Subcutaneous abdominal adipose tissue (tissue), 5 donors: Measurements from ENCODE around the gene THOC1.
"Not testable (repeated sequence)": the region's sequence is repeated elsewhere in the genome, so short reads cannot be mapped to it uniquely, and the experiment has no call there.

Experiments
- H3K27ac ChIP-seq: one replicate; pipeline ENCODE4 v1.7.0; 2013; ENCODE audit warnings: low read depth, mild to moderate bottlenecking, inconsistent platforms, low read length, moderate library complexity
- H3K27me3 ChIP-seq, 5 donors: one replicate each; pipeline ENCODE4 v1.7.0; 2013; ENCODE audit warnings: low read length in 5 of 5, inconsistent platforms in 1 of 5; ENCODE audit not compliant: control insufficient read depth in 5 of 5, insufficient read depth in 4 of 5
- H3K36me3 ChIP-seq, 5 donors: one replicate each; pipeline ENCODE4 v1.7.0; 2013; ENCODE audit warnings: low read length in 5 of 5; ENCODE audit not compliant: control insufficient read depth in 5 of 5, insufficient read depth in 5 of 5
- H3K4me1 ChIP-seq, 5 donors: one replicate each; pipeline ENCODE4 v1.7.0; 2013; ENCODE audit warnings: low read length in 5 of 5, mild to moderate bottlenecking in 3 of 5, moderate library complexity in 1 of 5; ENCODE audit not compliant: control insufficient read depth in 5 of 5, insufficient read depth in 5 of 5
- H3K4me3 ChIP-seq, 5 donors: one replicate each; pipeline ENCODE4 v1.7.0; 2013; ENCODE audit warnings: low read length in 5 of 5, low read depth in 1 of 5
- H3K9ac ChIP-seq, 5 donors: one replicate each; pipeline ENCODE4 v1.7.0; 2013; ENCODE audit warnings: low read length in 5 of 5, mild to moderate bottlenecking in 4 of 5, moderate library complexity in 3 of 5
- H3K9me3 ChIP-seq, 5 donors: one replicate each; pipeline ENCODE4 v1.7.0; 2013; ENCODE audit warnings: low read length in 5 of 5; ENCODE audit not compliant: control insufficient read depth in 5 of 5
- donor health status: healthy.
- donor health status: healthy.
- donor health status: healthy.
- donor health status: healthy.
- donor health status: healthy.

The THOC1 gene

GRCh38 chr18:303011-303410, 35.2 kb upstream of the THOC1 start:
- no peaks in the 10 kb centered on the region for H3K9me3 ChIP-seq
- H3K36me3 ChIP-seq = no peaks in the 10 kb centered on the region
- no peak overlapping the region for H3K9ac ChIP-seq
- peaks cover 0 to 2% (median 0%) of the 10 kb centered on the region in 5 donors for H3K4me1 ChIP-seq
- no peak overlapping the region for H3K27ac ChIP-seq
- H3K27me3 ChIP-seq = peaks cover 0 to 5% (median 0%) of the 10 kb centered on the region in 5 donors
- H3K4me3 ChIP-seq = no peak overlapping the region

GRCh38 chr18:302097-302496, 34.2 kb upstream of the THOC1 start:
- Histone ChIP-seq H3K9me3 (no peaks in the 10 kb centered on the region), H3K36me3 (no peaks in the 10 kb centered on the region), H3K27me3 (peaks cover 0 to 5% (median 0%) of the 10 kb centered on the region in 5 donors), H3K9ac (no peak overlapping the region), H3K4me3 (no peak overlapping the region), H3K4me1 (peaks cover 0 to 2% (median 0%) of the 10 kb centered on the region in 5 donors), H3K27ac (no peak overlapping the region)

GRCh38 chr18:297936-298335, 30.1 kb upstream of the THOC1 start:
- Histone ChIP-seq H3K27me3 (no peaks in the 10 kb centered on the region), H3K27ac (no peak overlapping the region), H3K4me1 (peaks cover 0 to 2% (median 0%) of the 10 kb centered on the region in 5 donors), H3K9me3 (no peaks in the 10 kb centered on the region), H3K4me3 (no peak overlapping the region), H3K9ac (no peak overlapping the region), H3K36me3 (no peaks in the 10 kb centered on the region)

DNA sequence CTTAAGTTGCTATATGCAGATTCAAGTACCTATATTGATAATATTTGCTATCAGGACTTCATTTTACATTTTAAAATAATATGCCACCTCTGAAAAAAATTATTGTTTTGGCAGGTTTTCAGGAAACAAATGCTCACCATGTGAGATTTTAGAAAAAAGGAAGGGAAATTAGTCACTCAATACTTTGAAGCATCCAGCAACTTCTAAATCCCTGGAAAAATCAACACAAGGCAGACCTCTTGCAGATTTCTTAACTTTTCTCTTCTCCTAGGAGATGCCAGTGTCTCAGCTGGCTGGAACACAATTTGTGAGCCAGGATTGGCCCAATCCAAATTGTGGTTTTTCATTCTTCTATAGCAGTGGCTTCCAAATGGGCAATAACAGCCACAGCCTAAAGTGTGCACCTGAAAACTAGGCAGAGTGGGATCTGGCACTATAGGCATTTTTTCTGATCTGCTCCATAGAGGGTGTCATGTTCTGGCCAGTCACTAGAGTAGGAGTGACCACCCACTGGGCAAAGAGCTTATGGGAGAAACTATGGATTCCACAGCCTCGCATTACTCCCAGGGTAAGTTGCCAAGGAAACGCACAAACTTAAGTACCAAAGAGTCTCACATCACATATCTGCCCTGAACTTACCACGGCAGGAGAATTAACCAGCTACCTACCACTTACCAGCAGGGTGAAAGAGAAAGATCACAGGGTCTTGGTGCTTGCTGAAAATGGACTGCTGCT, 28.1 kb upstream of the THOC1 start:
- H3K36me3 ChIP-seq = no peaks in the 10 kb centered on the region
- no peaks in the 10 kb centered on the region for H3K4me1 ChIP-seq
- no peak overlapping the region for H3K4me3 ChIP-seq
- no peak overlapping the region for H3K27ac ChIP-seq
- H3K9me3 ChIP-seq = no peaks in the 10 kb centered on the region
- no peak overlapping the region for H3K9ac ChIP-seq
- no peaks in the 10 kb centered on the region for H3K27me3 ChIP-seq

DNA sequence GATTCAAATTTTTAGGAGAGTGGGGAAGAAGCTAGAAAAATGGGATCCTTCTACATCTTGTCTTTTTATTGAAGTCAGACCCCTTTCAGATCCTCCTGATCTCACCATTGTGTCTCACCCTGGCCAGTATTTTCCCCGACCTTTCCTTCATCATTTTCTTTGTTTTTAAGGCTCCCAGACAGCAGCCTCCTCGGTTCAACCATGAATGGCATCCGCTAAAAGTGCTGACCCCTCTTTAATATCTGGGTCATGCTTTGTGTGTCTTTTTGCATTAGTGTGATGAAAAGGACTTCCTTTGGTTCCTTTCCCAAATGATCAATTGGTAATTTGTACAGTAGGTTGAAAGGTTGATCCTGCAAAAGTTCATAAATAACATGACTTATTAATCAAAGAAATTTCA, 26.7 kb upstream of the THOC1 start:
- Histone ChIP-seq H3K36me3 (no peaks in the 10 kb centered on the region), H3K9me3 (no peaks in the 10 kb centered on the region), H3K4me1 (no peaks in the 10 kb centered on the region), H3K9ac (no peak overlapping the region), H3K4me3 (no peak overlapping the region), H3K27me3 (no peaks in the 10 kb centered on the region), H3K27ac (no peak overlapping the region)

- H3K27ac ChIP-seq = no peak overlapping the region
- no peak overlapping the region for H3K4me3 ChIP-seq
- H3K4me1 ChIP-seq = no peaks in the 10 kb centered on the region
- H3K9ac ChIP-seq = no peak overlapping the region
- H3K36me3 ChIP-seq = no peaks in the 10 kb centered on the region
- no peaks in the 10 kb centered on the region for H3K9me3 ChIP-seq
- H3K27me3 ChIP-seq = no peaks in the 10 kb centered on the region
Observed at GRCh38 chr18:293536-293935, 25.7 kb upstream of the THOC1 start.

DNA sequence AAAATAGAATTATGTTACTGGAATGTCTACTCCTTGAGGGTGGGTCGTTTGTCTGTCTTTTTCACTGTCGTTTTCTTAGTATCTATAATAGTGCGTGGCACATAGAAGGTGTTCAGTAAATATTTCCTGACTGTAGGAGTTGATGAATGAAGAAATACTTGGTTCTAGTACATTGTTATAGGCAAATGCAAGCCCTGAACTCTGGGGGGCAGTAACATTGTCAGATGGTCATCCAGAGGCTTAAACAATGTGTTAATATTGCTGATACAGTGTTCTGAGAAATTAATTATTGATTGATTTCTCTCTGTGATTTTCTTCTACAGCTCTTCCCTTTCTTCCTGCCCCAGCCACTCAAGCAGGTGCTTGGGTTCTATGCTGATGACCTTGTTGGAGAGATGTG, 24.4 kb upstream of the THOC1 start:
- Histone ChIP-seq H3K4me3 (no peak overlapping the region), H3K9ac (no peak overlapping the region), H3K4me1 (no peaks in the 10 kb centered on the region), H3K36me3 (no peaks in the 10 kb centered on the region), H3K27me3 (no peaks in the 10 kb centered on the region), H3K9me3 (no peaks in the 10 kb centered on the region), H3K27ac (no peak overlapping the region)

- not testable (repeated sequence) for H3K4me3 ChIP-seq
Observed at GRCh38 chr18:289970-290369, 22.1 kb upstream of the THOC1 start.

DNA sequence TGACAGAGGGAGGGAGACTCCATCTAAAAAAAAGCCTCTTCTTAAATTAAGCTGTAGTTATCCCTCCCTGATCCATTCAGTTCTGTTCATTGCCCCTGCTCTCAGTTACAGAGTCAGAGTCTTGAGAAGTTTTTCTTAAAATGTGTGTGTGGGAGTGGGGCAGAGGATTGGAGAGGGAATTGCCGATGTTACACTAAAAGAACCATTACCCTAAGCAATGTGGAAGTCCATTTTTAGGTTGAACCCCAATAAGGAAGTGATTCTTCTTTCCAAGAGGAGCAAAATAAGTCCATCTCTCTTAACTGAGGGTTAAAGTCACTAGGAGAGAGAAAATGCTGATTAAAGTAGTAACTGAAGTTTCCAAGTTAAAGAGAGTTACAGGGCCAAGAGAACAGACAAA, 21.2 kb upstream of the THOC1 start:
- Histone ChIP-seq H3K9ac (no peak overlapping the region), H3K4me1 (no peaks in the 10 kb centered on the region), H3K9me3 (no peaks in the 10 kb centered on the region), H3K4me3 (no peak overlapping the region), H3K36me3 (no peaks in the 10 kb centered on the region), H3K27me3 (no peaks in the 10 kb centered on the region), H3K27ac (no peak overlapping the region)

More at GRCh38 chr18:289970-290369, 22.1 kb upstream of the THOC1 start:
- H3K36me3 ChIP-seq, H3K27ac ChIP-seq, H3K4me1 ChIP-seq, H3K9me3 ChIP-seq, H3K9ac ChIP-seq, H3K27me3 ChIP-seq: not testable (repeated sequence)

DNA sequence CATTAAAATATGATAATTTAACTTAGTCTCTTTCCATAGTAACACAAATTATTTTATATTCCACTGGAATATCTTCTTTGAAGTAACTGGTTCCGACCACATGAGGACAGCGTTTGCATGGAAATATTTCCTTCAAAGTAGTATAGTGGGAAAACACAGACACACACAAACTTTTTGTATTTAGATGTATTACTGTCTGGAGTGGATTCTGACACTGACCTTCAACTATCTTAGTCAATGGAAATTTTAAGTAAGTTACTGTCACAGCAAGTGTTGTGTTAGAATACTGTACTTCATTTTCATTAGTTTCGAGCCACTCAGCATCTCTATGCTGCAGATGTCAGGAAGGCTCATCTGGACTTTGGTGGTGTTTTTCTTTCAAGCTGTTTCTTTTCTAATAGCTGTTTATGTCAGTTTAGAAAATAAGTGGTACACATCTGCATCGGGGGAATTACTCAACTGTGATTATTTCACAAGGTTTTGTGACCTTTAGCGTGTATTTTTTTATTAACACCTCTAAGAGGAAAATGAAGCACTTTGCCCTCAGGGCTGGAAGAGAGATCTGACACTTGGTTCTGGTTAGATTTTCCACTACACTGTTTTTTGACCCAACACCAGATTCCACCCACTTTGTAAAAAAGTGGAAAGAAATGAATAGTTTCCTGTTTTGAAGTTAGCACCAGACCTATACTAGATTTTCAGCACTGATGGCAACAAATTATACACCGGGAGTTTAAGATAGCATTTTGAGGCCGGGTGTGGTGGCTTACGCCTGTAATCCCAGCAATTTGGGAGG, 18.9 kb upstream of the THOC1 start:
- no peak overlapping the region for H3K27ac ChIP-seq

More for the DNA sequence above, 18.9 kb upstream of the THOC1 start:
- H3K36me3 ChIP-seq = no peaks in the 10 kb centered on the region
- no peaks in the 10 kb centered on the region for H3K4me1 ChIP-seq
- H3K4me3 ChIP-seq = no peak overlapping the region
- H3K27me3 ChIP-seq = no peaks in the 10 kb centered on the region
- no peaks in the 10 kb centered on the region for H3K9me3 ChIP-seq
- no peak overlapping the region for H3K9ac ChIP-seq
